Measurements from ENCODE around the gene MARCHF3.
A peak's percentile ranks its signal among the peaks of the same experiment; 100 is the strongest.

MARCHF3 gene, protein sequence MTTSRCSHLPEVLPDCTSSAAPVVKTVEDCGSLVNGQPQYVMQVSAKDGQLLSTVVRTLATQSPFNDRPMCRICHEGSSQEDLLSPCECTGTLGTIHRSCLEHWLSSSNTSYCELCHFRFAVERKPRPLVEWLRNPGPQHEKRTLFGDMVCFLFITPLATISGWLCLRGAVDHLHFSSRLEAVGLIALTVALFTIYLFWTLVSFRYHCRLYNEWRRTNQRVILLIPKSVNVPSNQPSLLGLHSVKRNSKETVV
- total RNA-seq: 3.3 to 5.7 (median 4.1) reads per million in 3 donors

DNA sequence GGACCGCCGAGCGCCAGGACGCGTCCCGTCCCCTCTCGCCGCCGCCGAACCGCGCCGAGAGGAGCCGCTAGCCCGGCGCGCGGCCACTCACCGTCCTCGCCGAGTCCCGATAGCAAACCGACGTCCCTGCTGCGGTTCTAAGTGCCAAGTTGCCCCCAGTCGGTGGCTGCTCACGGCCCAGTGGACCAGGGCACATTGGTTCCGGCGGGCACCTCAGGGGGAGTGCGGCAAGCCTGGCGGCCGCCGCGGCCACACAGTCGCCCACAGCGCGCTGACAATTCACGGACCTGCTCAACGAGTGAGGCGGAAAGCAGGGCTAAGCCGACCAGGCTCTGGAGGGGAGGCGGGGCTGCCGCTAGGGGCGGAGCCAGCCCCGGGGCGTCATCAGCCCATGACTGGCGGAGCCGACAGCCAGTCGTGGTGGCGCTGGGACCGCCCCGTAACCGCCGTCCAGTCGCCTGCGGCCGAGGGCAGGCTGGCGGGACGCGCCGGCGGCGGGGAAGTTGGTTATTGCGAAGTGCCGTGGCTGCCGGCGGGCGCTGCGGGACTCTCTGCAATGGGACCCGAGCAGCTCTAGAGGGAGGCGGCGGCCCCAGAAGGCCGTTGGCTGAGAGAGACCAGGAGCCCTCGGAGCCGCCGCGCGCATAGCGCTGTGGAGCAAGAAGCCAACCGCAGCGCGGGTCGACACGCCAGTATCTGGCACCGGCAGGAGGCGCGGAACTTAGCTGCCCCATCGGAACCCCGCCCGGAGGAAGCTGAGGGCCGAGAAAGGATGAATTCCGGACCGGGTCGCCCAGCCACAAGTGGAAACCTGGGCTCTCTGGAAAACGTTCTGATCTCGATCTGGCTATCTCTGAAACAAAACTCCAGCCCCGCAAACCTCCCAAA, at the start of gene MARCHF3:
Gene MARCHF3 (minus strand): TSS at position 300 of the 888 bp plus-strand sequence. CDS start 112,387 bp downstream, outside the sequence.
- peaks cover 3% of the 10 kb centered on the region for H3K27me3 ChIP-seq (replicated peaks; ENCODE audit: control insufficient read depth, insufficient read depth, low read length, poor library complexity, severe bottlenecking)
- H3K27ac ChIP-seq (ENCODE audit: insufficient read depth, low read length, poor library complexity, severe bottlenecking): peak within 1 kb of the TSS; percentile 62
- peak within 1 kb of the TSS; percentile 83 for H3K4me3 ChIP-seq (ENCODE audit: insufficient read depth, low read depth, low read length, poor library complexity, severe bottlenecking)
- peaks cover 14% of the 10 kb centered on the region for H3K4me1 ChIP-seq (ENCODE audit: control insufficient read depth, insufficient read depth, low read length, poor library complexity, severe bottlenecking)
- no peaks in the 10 kb centered on the region for H3K9me3 ChIP-seq (ENCODE audit: control insufficient read depth, low read length)
- no peaks in the 10 kb centered on the region for H3K36me3 ChIP-seq (ENCODE audit: control insufficient read depth, insufficient read depth, low read length)
- peak; percentile 89 to 91 (median 90) for DNase-seq

DNA sequence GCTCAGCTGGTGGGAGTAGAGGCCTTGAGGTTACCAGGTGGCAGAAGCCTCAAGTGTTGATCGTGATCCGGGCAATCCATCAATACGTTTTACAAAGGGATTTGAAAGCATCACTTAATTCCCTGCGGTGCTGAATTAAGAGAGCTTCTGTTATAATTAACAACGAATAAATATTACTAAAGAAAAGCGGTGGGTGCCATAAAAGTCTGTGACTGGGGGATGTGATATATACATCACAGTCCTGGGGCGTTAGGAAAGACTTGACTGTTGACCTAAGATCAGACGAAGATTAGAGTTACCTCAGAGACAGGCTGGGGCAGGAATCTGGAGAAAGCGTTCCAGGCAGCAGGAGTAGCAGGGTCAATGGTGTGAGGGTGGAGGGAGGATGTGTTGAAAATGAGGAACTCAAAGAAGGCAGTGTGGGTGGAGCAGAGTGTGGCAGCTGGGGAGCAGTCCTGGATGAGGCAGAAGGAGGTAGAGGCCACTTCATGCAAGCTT, 49.7 kb upstream of the MARCHF3 start:
- DNase-seq: no peak
- no peak overlapping the region for H3K27ac ChIP-seq (ENCODE audit: insufficient read depth, low read length, poor library complexity, severe bottlenecking)
- H3K9me3 ChIP-seq (ENCODE audit: control insufficient read depth, low read length): no peaks in the 10 kb centered on the region

DNA sequence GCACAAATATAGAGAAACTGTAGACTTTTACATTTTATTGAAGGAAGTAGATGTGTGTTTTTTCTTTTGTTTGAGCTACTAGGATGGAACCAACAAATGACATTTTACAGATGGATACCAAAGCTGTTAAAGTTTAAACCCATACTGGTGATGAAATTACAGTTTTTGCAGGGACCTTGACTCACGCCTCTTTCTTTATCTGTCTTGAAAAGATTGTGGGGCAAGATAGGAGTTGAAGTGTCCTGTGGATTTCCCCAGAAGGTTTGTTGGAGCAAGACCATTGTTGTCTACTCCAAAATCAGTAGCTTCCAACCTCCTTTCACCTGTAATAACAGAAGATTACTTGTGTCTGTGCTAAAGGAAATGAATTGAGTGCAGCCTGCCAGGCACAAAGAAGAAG, 47.0 kb upstream of the MARCHF3 start:
- Histone ChIP-seq H3K27me3 (replicated peaks; ENCODE audit: control insufficient read depth, insufficient read depth, low read length, poor library complexity, severe bottlenecking) (no peaks in the 10 kb centered on the region), H3K4me3 (ENCODE audit: insufficient read depth, low read depth, low read length, poor library complexity, severe bottlenecking) (no peak overlapping the region), H3K36me3 (ENCODE audit: control insufficient read depth, insufficient read depth, low read length) (no peaks in the 10 kb centered on the region), H3K27ac (ENCODE audit: insufficient read depth, low read length, poor library complexity, severe bottlenecking) (no peak overlapping the region), H3K4me1 (ENCODE audit: control insufficient read depth, insufficient read depth, low read length, poor library complexity, severe bottlenecking) (no peaks in the 10 kb centered on the region), H3K9me3 (ENCODE audit: control insufficient read depth, low read length) (no peaks in the 10 kb centered on the region)
- DNase-seq: no peak

More for the DNA sequence above, 49.7 kb upstream of the MARCHF3 start:
- H3K4me1 ChIP-seq (ENCODE audit: control insufficient read depth, insufficient read depth, low read length, poor library complexity, severe bottlenecking): no peaks in the 10 kb centered on the region
- no peaks in the 10 kb centered on the region for H3K36me3 ChIP-seq (ENCODE audit: control insufficient read depth, insufficient read depth, low read length)
- H3K27me3 ChIP-seq (replicated peaks; ENCODE audit: control insufficient read depth, insufficient read depth, low read length, poor library complexity, severe bottlenecking): no peaks in the 10 kb centered on the region
- H3K4me3 ChIP-seq (ENCODE audit: insufficient read depth, low read depth, low read length, poor library complexity, severe bottlenecking): no peak overlapping the region

DNA sequence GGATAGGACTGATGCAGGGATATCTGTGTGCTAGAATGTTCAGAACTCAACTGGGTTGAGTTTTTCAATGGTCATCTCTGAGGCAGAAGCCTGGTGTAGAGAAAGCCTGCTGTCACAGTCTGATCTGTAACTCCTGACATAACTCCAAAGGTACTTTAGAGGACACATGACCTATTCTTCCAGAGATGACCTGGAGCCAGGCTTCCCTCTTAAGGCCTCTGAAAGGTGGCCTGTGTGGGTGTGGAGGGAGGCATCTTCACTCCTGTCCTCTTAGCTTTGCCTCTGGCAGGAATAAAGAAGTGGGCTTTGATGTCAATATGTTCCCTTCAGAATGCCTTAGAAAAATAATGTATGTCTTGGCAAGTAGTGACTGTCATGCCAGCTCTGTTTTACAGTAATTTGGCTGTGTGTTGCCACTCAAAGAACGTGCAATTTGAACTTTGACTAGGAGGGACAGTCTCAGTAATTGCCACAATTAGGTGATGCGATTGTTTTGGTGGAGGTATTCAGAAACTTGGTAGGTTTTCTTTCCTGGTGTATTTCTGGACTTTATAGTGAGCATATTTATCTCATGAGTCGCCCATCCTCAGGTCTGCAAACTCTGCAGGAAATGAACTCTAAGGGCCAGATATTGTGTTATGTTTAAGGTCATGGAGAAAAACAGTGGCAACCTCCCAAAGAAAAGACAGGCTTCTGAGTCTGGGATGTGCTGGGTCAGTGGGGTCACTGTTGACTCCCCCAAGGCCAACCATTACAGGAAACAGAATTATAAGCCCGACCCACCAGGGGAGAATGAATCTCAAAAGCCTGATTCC, 46.2 kb upstream of the MARCHF3 start:
- H3K27me3 ChIP-seq (replicated peaks; ENCODE audit: control insufficient read depth, insufficient read depth, low read length, poor library complexity, severe bottlenecking): no peaks in the 10 kb centered on the region
- H3K4me1 ChIP-seq (ENCODE audit: control insufficient read depth, insufficient read depth, low read length, poor library complexity, severe bottlenecking): no peaks in the 10 kb centered on the region
- no peak overlapping the region for H3K4me3 ChIP-seq (ENCODE audit: insufficient read depth, low read depth, low read length, poor library complexity, severe bottlenecking)
- H3K27ac ChIP-seq (ENCODE audit: insufficient read depth, low read length, poor library complexity, severe bottlenecking): no peak overlapping the region
- no peaks in the 10 kb centered on the region for H3K9me3 ChIP-seq (ENCODE audit: control insufficient read depth, low read length)
- DNase-seq: no peak
- no peaks in the 10 kb centered on the region for H3K36me3 ChIP-seq (ENCODE audit: control insufficient read depth, insufficient read depth, low read length)

DNA sequence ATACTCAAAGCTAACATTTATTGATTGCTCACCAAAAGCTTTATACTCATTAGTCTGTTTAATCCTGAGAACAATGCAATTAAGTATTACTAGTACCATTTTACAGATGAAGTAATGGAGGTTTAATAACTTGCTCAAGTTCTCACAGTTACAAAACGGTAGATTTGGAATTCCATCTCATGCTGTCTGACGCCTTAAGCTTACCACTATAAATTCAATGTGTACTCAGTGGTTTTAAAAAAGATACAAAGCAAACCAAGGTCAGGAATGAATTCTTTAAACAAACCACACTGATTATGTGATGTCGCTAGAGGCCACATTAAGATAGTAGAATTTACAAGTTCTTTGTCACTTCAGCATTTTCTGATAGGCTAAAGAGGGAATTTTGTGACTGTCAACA, 44.1 kb upstream of the MARCHF3 start:
- Histone ChIP-seq H3K27ac (ENCODE audit: insufficient read depth, low read length, poor library complexity, severe bottlenecking) (no peak overlapping the region), H3K4me1 (ENCODE audit: control insufficient read depth, insufficient read depth, low read length, poor library complexity, severe bottlenecking) (no peaks in the 10 kb centered on the region)
- DNase-seq: no peak

DNA sequence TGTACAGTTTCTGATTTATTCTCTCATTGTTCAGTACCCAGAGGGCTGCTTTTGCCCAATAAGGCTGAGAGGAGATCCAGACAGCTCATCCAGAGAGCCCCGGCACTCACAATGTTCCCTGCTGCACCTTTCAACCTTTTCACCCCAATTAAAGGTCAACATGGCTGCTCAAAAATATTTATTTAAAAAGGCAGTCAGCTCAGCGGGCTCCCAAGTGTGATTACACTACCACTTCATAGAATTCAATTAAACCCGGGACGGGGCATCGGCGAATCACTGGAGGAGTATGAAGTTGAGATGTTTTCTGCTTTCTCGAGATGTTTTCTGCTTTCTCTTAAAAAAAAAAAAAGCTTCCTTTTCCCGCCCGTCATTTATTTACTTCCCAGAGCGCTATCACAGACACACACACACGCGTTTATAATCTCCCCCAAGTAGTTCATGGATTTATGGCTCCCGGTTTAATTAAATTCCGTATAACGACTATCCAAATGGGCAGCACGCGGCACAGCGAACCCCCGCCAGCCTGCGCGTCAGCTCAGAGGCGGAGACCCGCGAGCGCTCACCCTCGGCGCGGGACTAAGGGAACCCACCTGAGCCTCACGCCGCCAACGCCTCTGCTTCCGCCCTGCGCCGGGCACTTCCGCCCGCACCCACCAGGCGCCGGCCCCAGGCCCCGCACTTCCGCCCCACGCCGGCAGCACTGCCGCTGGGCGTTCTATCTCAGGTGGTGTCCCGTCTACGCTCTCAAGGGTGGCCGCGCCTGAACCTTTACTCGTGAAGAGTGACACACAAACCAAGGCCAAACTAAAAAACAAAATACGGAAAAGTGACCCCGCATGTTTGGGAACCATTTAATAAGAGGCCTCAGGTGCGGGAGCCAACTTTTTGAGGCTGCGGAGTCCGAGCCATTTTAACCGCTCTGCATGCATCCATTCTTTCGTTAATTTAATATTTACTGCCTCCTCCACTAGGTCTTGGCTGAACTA, 42.8 kb upstream of the MARCHF3 start, which contains the start of gene C5orf63:
Gene C5orf63 (minus strand): TSS at position 642 of the 986 bp plus-strand sequence. CDS start 14,507 bp downstream, outside the sequence.
- Histone ChIP-seq H3K36me3 (ENCODE audit: control insufficient read depth, insufficient read depth, low read length) (no peaks in the 10 kb centered on the region), H3K9me3 (ENCODE audit: control insufficient read depth, low read length) (no peaks in the 10 kb centered on the region), H3K4me3 (ENCODE audit: insufficient read depth, low read depth, low read length, poor library complexity, severe bottlenecking) (peak within 1 kb of the TSS; percentile 61), H3K4me1 (ENCODE audit: control insufficient read depth, insufficient read depth, low read length, poor library complexity, severe bottlenecking) (no peaks in the 10 kb centered on the region), H3K27ac (ENCODE audit: insufficient read depth, low read length, poor library complexity, severe bottlenecking) (peak within 1 kb of the TSS; percentile 42), H3K27me3 (replicated peaks; ENCODE audit: control insufficient read depth, insufficient read depth, low read length, poor library complexity, severe bottlenecking) (no peaks in the 10 kb centered on the region)
- peak; percentile 34 to 53 (median 47) for DNase-seq

More for the DNA sequence above, 44.1 kb upstream of the MARCHF3 start:
- H3K4me3 ChIP-seq (ENCODE audit: insufficient read depth, low read depth, low read length, poor library complexity, severe bottlenecking): no peak overlapping the region
- no peaks in the 10 kb centered on the region for H3K9me3 ChIP-seq (ENCODE audit: control insufficient read depth, low read length)
- no peaks in the 10 kb centered on the region for H3K36me3 ChIP-seq (ENCODE audit: control insufficient read depth, insufficient read depth, low read length)
- no peaks in the 10 kb centered on the region for H3K27me3 ChIP-seq (replicated peaks; ENCODE audit: control insufficient read depth, insufficient read depth, low read length, poor library complexity, severe bottlenecking)

DNA sequence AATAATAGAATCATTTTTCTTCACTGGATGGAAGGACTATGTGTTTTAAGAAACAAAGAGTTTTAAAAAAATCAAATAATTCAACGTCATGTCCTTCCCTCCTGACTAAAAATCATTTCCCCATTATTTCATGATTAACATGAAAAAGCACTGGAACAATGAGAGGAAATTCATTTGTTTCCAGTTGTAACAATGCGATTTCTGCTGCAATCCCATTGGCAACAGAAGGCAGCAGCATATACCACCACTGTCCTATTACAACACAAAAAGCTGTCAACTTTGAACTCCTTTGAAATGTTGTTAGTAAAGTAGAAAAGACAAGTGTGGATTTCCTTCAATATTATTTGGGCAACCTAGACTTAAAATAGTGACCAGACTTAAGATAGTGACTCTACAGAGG, 39.9 kb upstream of the MARCHF3 start:
- Histone ChIP-seq H3K9me3 (ENCODE audit: control insufficient read depth, low read length) (no peaks in the 10 kb centered on the region), H3K27ac (ENCODE audit: insufficient read depth, low read length, poor library complexity, severe bottlenecking) (no peak overlapping the region), H3K4me3 (ENCODE audit: insufficient read depth, low read depth, low read length, poor library complexity, severe bottlenecking) (no peak overlapping the region), H3K27me3 (replicated peaks; ENCODE audit: control insufficient read depth, insufficient read depth, low read length, poor library complexity, severe bottlenecking) (no peaks in the 10 kb centered on the region), H3K36me3 (ENCODE audit: control insufficient read depth, insufficient read depth, low read length) (no peaks in the 10 kb centered on the region), H3K4me1 (ENCODE audit: control insufficient read depth, insufficient read depth, low read length, poor library complexity, severe bottlenecking) (no peaks in the 10 kb centered on the region)
- DNase-seq: no peak

DNA sequence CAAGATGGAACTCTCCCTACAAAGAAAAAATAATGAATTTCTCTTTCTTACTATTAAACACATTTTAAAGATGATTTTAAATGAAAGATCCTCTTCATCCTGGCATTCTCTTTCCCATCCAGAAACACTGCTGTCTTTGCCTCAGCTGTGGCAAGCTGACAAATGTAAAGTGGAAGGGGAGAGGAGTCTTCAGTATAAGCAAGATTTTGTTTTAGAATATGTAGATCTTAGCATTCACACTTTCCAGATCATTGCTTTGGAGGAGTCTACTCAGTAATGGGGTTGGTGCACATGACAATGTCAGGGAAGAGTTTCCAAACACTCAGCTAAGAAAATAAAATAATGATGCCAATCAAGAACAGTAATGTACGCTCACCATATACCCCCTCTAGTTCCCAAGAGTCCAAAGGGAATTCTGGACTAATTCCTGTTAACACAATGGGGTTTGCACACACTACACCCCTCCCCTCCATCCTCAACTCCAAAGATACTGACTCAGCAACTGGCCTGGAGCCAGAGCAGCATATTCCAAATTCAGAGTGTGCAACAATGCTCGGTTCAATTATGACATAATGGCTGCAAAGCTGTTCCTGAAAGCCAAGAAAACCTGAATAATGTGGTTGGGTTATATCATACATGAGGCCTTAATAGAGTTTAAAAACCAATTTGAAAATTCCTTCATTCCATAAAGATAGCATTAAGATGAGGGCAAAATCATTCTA, 38.3 kb upstream of the MARCHF3 start:
- Histone ChIP-seq H3K9me3 (ENCODE audit: control insufficient read depth, low read length) (no peaks in the 10 kb centered on the region), H3K4me3 (ENCODE audit: insufficient read depth, low read depth, low read length, poor library complexity, severe bottlenecking) (no peak overlapping the region), H3K27me3 (replicated peaks; ENCODE audit: control insufficient read depth, insufficient read depth, low read length, poor library complexity, severe bottlenecking) (no peaks in the 10 kb centered on the region), H3K36me3 (ENCODE audit: control insufficient read depth, insufficient read depth, low read length) (no peaks in the 10 kb centered on the region), H3K4me1 (ENCODE audit: control insufficient read depth, insufficient read depth, low read length, poor library complexity, severe bottlenecking) (no peaks in the 10 kb centered on the region), H3K27ac (ENCODE audit: insufficient read depth, low read length, poor library complexity, severe bottlenecking) (no peak overlapping the region)
- no peak for DNase-seq

Measured in effector memory CD4-positive, alpha-beta T cell (primary cell).